Choroid plexus epithelial cell (primary cell): ENCODE measurements around the gene NASP.

Source experiments
- DNase-seq: peaks from one replicate; pipeline ENCODE4 v3.0.0-alpha.2; 2010; ENCODE audit warnings: low read depth
- H3K4me3 ChIP-seq: 2 replicates; pipeline ENCODE4 v1.5.1; 2011; ENCODE audit warnings: low read depth, mild to moderate bottlenecking, control low read depth, low read length, moderate library complexity
- CTCF ChIP-seq: conservative IDR thresholded peaks from 2 replicates; pipeline ENCODE4 v1.5.1; 2011; ENCODE audit warnings: low read depth, mild to moderate bottlenecking, control low read depth, inconsistent platforms, low read length, moderate library complexity

Gene NASP

DNA sequence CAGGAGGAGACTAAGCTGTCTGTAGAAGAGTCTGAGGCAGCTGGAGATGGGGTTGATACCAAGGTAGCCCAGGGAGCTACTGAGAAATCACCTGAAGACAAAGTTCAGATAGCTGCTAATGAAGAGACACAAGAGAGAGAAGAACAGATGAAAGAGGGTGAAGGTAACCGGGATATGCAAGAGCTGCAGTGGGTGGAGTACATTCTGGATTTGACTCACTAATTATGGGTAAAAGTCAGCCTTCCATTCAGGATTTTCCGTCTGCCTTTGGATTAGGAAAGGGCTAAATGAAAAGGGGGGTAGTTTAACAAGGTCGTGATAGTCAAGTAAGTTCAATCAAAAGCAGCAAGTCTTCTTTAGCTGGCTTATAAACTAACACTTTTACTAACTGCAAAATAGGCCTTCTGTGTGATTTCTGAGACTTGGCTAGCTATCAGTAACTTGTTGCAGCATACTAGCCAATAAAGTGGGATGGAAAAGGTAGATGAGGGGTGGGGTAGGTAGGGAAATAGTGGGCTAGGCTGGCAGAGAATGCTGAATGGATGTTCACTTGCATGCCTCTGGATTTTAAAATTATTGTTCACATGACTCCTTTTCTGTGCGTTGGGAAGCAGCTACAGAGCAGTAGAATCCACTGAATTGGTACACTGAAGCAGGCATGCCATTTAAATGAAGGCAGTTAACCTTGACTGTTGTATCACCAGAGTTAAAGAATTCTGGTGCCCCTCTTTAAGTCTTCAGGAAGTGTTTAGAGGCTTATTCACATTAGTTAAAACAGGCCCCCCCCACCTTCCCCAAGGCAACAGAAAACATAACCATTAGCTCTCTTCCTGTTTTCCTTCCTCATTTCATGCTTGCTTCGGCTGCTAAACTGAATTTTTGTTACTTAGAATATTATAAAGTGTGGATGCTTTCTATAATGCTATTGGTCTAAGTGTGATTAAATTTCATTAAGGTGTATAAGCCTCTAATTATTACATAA is 24.6 kb downstream of the NASP start:
- no peak for DNase-seq
- no peak for TF ChIP-seq CTCF
- no peak overlapping the region for H3K4me3 ChIP-seq

GRCh38 chr1:45610589-45611226 is 26.9 kb downstream of the NASP start:
- DNase-seq = no peak
- H3K4me3 ChIP-seq = no peak overlapping the region
- no peak for TF ChIP-seq CTCF

- DNase-seq = no peak
- TF ChIP-seq CTCF = no peak
- no peak overlapping the region for H3K4me3 ChIP-seq
Observed at GRCh38 chr1:45612941-45613579, 29.2 kb downstream of the NASP start.

DNA sequence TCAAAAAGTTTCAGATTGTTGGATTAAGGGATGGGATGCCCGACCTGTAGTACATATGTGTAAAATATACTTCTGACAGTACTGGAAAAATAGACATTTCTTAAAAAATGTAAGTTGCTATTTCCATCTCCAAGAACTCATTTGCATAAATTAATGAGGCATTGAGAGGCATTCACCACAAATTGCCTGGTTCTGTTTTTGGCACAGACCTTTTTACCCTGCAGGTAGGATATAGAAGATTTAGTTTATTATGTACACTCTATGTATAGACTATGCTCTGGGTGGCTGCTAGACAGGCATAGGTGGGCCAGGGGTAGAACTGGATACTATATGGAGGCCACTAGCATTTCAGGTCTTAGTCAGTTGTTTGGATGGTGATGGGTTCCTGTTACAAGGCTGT is 32.0 kb downstream of the NASP start:
- H3K4me3 ChIP-seq = no peak overlapping the region
- no peak for DNase-seq
- no peak for TF ChIP-seq CTCF

- H3K4me3 ChIP-seq = no peak overlapping the region
- TF ChIP-seq CTCF = no peak
- peak; percentile 19 for DNase-seq
Observed at GRCh38 chr1:45617618-45618017, 33.8 kb downstream of the NASP start.

- H3K4me3 ChIP-seq = no peak overlapping the region
- DNase-seq = no peak
Observed at GRCh38 chr1:45619149-45619921, 35.5 kb downstream of the NASP start.

More at GRCh38 chr1:45619149-45619921, 35.5 kb downstream of the NASP start:
- no peak for TF ChIP-seq CTCF
